B cell (primary cell): ENCODE data around the gene RUFY4. TPM values are rescaled to one million over a fixed set of nuclear protein-coding genes. Genes with fewer than 3 reads are reported as not detected.

Experiments
- ATAC-seq: fragments of 200-7000 bp; cut with Tn5 transposase; one replicate; pipeline ENCODE4 v1.10.0; 2021; ENCODE audit warnings: low read depth, mild to moderate bottlenecking, moderate number of reproducible peaks, moderate library complexity
- CTCF ChIA-PET: fragments of 350-600 bp; sonication (Branson Sonifier 250); formaldehyde crosslinking; loops from one replicate; lab custom pipeline; 2021; ENCODE audit warnings: antibody characterized with exemption, inconsistent platforms; lab: Charles Lee
- POLR2A ChIA-PET: fragments of 350-600 bp; sonication (Branson Sonifier 250); formaldehyde crosslinking; loops from one replicate; lab custom pipeline; 2021; ENCODE audit warnings: antibody characterized with exemption; lab: Charles Lee
- DNase-seq: peaks from one replicate; pipeline ENCODE4 v3.0.0; 2013
- H2AFZ ChIP-seq: 2 replicates; pipeline ENCODE4 v1.6.1; 2012; ENCODE audit warnings: mild to moderate bottlenecking, low read depth, low read length; ENCODE audit not compliant: insufficient read depth, poor library complexity, severe bottlenecking
- H3K27ac ChIP-seq, 2 donors: 1 replicate in 1 of 2; 2 replicates in 1 of 2; pipeline ENCODE4 v1.5.1; 2012 to 2013; ENCODE audit warnings: low read length in 2 of 2, mild to moderate bottlenecking in 2 of 2, moderate library complexity in 1 of 2
- H3K27me3 ChIP-seq, 4 experiments: fragments of 200-600 bp in 1 of 4; sonication (generic) in 1 of 4; replicated peaks in 1 of 4; 1 replicate in 2 of 4; 2 replicates in 2 of 4; pipeline versions ENCODE4 v1.6.1 to v1.7.0; 2013 to 2016; ENCODE audit warnings: low read length in 3 of 4, mild to moderate bottlenecking in 2 of 4, mixed read lengths in 1 of 4, moderate library complexity in 1 of 4; ENCODE audit not compliant: insufficient read depth in 4 of 4, control insufficient read depth in 3 of 4; ENCODE audit errors: control extremely low read depth in 1 of 4
- H3K36me3 ChIP-seq, 2 experiments: replicated peaks in 1 of 2; 1 replicate in 1 of 2; 2 replicates in 1 of 2; pipeline versions ENCODE4 v1.6.1 to v1.7.1; 2013; ENCODE audit warnings: low read length in 1 of 2; ENCODE audit not compliant: insufficient read depth in 2 of 2, control insufficient read depth in 1 of 2; ENCODE audit errors: control extremely low read depth in 1 of 2, extremely low read depth in 1 of 2
- H3K4me1 ChIP-seq, 2 donors: fragments of 200-600 bp in 1 of 2; sonication (generic) in 1 of 2; 1 replicate in 1 of 2; 2 replicates in 1 of 2; pipeline versions ENCODE4 v1.5.1 to v1.6.1; 2013 to 2017; ENCODE audit warnings: low read length in 2 of 2; ENCODE audit not compliant: control insufficient read depth in 2 of 2, insufficient read depth in 2 of 2
- H3K4me2 ChIP-seq: replicated peaks from 2 replicates; pipeline ENCODE3; 2012; ENCODE audit warnings: mild to moderate bottlenecking, low read depth, low read length; ENCODE audit not compliant: poor library complexity, severe bottlenecking
- H3K4me3 ChIP-seq, 5 experiments: fragments of 200-600 bp in 1 of 5; sonication (generic) in 1 of 5; 1 replicate in 3 of 5; 2 replicates in 2 of 5; pipeline versions ENCODE4 v1.5.1 to v1.7.0; 2011 to 2016; ENCODE audit warnings: low read length in 4 of 5, mild to moderate bottlenecking in 4 of 5, low read depth in 2 of 5, control low read depth in 1 of 5, moderate library complexity in 1 of 5; ENCODE audit not compliant: insufficient read depth in 1 of 5; ENCODE audit errors: control extremely low read depth in 1 of 5, extremely low read depth in 1 of 5
- H3K79me2 ChIP-seq: fragments of 200-600 bp; sonication (generic); one replicate; pipeline ENCODE4 v1.6.0; 2016; ENCODE audit warnings: low read length; ENCODE audit not compliant: control insufficient read depth, insufficient read depth
- H3K9ac ChIP-seq: fragments of 200-600 bp; sonication (generic); 2 replicates; pipeline ENCODE4 v1.6.1; 2017; ENCODE audit warnings: mild to moderate bottlenecking, low read length, moderate library complexity
- H3K9me3 ChIP-seq, 3 donors: one replicate each; pipeline versions ENCODE4 v1.6.1 to v1.7.1; 2013; ENCODE audit warnings: low read length in 2 of 3; ENCODE audit not compliant: control insufficient read depth in 2 of 3, insufficient read depth in 1 of 3; ENCODE audit errors: control extremely low read depth in 1 of 3
- H4K20me1 ChIP-seq: 2 replicates; pipeline ENCODE4 v1.6.0; 2012; ENCODE audit warnings: mild to moderate bottlenecking, low read length; ENCODE audit not compliant: insufficient read depth, control insufficient read depth, poor library complexity, severe bottlenecking
- H3K27ac Mint-ChIP-seq: one replicate; pipeline ENCODE4 v1.8.0; 2021; ENCODE audit warnings: mixed read lengths
- H3K27me3 Mint-ChIP-seq: one replicate; pipeline ENCODE4 v1.8.0; 2021; ENCODE audit warnings: mixed read lengths
- H3K4me1 Mint-ChIP-seq: one replicate; pipeline ENCODE4 v1.8.0; 2021; ENCODE audit warnings: mixed read lengths
- H3K4me3 Mint-ChIP-seq: one replicate; pipeline ENCODE4 v1.8.0; 2021; ENCODE audit warnings: mixed read lengths
- H3K9me3 Mint-ChIP-seq: one replicate; pipeline ENCODE4 v1.8.0; 2022; ENCODE audit warnings: mixed read lengths; ENCODE audit not compliant: insufficient read depth
- EZH2 ChIP-seq: IDR thresholded peaks from 2 replicates; pipeline ENCODE4 v1.6.1; 2012; ENCODE audit warnings: borderline replicate concordance, low read depth, mild to moderate bottlenecking, moderate library complexity, low read length; ENCODE audit not compliant: insufficient read depth, poor library complexity, severe bottlenecking
- WGBS: methylation state at CpG from one replicate; pipeline ENCODE4 v1.1.5; 2013; ENCODE audit warnings: missing lambda C conversion rate; ENCODE audit not compliant: insufficient coverage; 5-methylcytosine and 5-hydroxymethylcytosine counted together
- intact Hi-C: fragments of 100-400 bp; cut with micrococcal nuclease; formaldehyde crosslinking; loops from one replicate; pipeline ENCODE4 v1.10.0; 2022
- polyA plus RNA-seq: library from polyadenylated mRNA; depleted of rRNA; stranded (reverse); fragments of >200 nt; gene quantifications from 2 replicates; pipeline ENCODE4 v1.2.3, GENCODE V29; 2012
- total RNA-seq, 2 donors: library from RNA; stranded (reverse); fragments of 120-200 nt in 1 of 2; gene quantifications; 1 replicate in 1 of 2; 2 replicates in 1 of 2; pipeline versions ENCODE4 v1.2.3 to v1.2.4, GENCODE V29; 2013 to 2022
- TF ChIP-seq, protein P1 (sequence below): fragments of 200-600 bp; IDR thresholded peaks from one replicate; pipeline ENCODE4 v1.8.0; 2022; ENCODE audit warnings: antibody characterized with exemption, mild to moderate bottlenecking

RUFY4 gene
- total and polyA plus RNA-seq, 2 donors (not counting 1 experiment from before 2014, with no cell fraction given): 0.34 TPM; not detected in 1

GRCh38 chr2:218075975-218076811, 7.1 kb downstream of the RUFY4 start:
- Histone ChIP-seq H3K4me1 (peaks cover 0 to 3% of the 10 kb centered on the region in 2 donors), H2AFZ (no peak overlapping the region), H3K4me2 (no peak overlapping the region), H3K27ac (no peak overlapping the region), H3K27me3 (peaks cover 0 to 3% (median 0%) of the 10 kb centered on the region in 4 experiments), H3K9me3 (peaks cover 0 to 3% (median 0%) of the 10 kb centered on the region in 3 donors), H3K79me2 (no peaks in the 10 kb centered on the region), H3K36me3 (no peaks in the 10 kb centered on the region), H4K20me1 (no peaks in the 10 kb centered on the region), H3K4me3 (no peak overlapping the region), H3K9ac (no peak overlapping the region)
- WGBS: 91% methylated on average over 10 of the region's 10 CpGs
- Mint-ChIP-seq H3K27ac (no peak overlapping the region), H3K9me3 (no peaks in the 10 kb centered on the region), H3K4me3 (no peak overlapping the region), H3K4me1 (peaks cover 3% of the 10 kb centered on the region), H3K27me3 (peaks cover 16% of the 10 kb centered on the region)
- no peak for DNase-seq
- no peak for TF ChIP-seq EZH2
- TF ChIP-seq, protein P1, sequence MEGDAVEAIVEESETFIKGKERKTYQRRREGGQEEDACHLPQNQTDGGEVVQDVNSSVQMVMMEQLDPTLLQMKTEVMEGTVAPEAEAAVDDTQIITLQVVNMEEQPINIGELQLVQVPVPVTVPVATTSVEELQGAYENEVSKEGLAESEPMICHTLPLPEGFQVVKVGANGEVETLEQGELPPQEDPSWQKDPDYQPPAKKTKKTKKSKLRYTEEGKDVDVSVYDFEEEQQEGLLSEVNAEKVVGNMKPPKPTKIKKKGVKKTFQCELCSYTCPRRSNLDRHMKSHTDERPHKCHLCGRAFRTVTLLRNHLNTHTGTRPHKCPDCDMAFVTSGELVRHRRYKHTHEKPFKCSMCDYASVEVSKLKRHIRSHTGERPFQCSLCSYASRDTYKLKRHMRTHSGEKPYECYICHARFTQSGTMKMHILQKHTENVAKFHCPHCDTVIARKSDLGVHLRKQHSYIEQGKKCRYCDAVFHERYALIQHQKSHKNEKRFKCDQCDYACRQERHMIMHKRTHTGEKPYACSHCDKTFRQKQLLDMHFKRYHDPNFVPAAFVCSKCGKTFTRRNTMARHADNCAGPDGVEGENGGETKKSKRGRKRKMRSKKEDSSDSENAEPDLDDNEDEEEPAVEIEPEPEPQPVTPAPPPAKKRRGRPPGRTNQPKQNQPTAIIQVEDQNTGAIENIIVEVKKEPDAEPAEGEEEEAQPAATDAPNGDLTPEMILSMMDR: no peak
- CTCF ChIA-PET: interaction anchor here (1.4 kb wide), 1 partner anchor 7 kb away, joined by 5 read pairs; the partner anchor contains the start of gene RUFY4
- intact Hi-C loops: no loop called here
- POLR2A ChIA-PET: no interaction called here
- no peak for ATAC-seq
